ENCODE results near the gene ZNF106.

GRCh38 chr15:42401544-42402454, 89.1 kb downstream of the ZNF106 start:
- no peak for TF ChIP-seq EZH2 (IDR thresholded peaks at IDR 0.05)
- no peak for TF ChIP-seq POLR2AphosphoS5 (IDR thresholded peaks at IDR 0.05; ENCODE audit: borderline replicate concordance, low read depth, low read length)
- no peak for TF ChIP-seq FOXP2 (optimal IDR thresholded peaks at IDR 0.05; ENCODE audit: control extremely low read depth, extremely low read length, insufficient read depth)
